ENCODE data around the gene PPID. TPM values are rescaled to one million over a fixed set of nuclear protein-coding genes. Genes with fewer than 3 reads are reported as not detected.

Gene PPID
- total and polyA plus RNA-seq, 2 of the 13 experiments (the other 11 are each of a cell fraction or from before 2014, with no cell fraction given): 15.4 to 63.4 TPM

DNA sequence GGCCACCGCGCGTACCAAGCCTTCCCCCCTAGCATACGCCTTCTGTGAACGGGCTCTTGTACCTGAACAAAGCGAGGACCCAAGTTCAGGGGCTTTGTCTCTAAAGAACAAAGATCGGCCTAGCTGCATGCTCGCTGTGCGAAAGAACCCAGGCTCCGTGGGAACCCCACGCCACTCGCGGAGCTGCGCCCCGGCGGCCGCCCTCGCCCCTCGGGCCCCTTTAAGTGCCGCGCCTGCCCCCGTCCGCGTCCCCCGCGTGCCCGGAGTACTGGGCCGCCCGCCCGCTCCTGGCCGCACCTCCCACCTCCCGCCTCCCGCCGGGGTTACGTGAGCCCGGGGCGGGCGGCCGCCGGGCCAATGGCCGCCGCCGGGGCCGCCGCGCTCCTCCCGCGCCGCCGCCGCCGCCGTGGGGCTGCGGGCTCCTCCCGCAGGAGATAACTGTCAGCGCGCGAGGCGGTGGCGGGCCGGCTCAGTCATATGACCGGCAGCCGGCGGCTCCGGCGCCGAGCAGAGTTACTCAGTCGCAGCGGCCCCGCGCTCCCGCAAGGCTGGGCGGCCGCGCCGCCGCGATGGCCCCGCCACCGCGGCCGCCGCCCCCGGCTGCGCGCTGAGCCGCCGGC, 45.5 kb upstream of the PPID start, which contains the start of gene FNIP2 (continued):
- TF ChIP-seq, protein P1, sequence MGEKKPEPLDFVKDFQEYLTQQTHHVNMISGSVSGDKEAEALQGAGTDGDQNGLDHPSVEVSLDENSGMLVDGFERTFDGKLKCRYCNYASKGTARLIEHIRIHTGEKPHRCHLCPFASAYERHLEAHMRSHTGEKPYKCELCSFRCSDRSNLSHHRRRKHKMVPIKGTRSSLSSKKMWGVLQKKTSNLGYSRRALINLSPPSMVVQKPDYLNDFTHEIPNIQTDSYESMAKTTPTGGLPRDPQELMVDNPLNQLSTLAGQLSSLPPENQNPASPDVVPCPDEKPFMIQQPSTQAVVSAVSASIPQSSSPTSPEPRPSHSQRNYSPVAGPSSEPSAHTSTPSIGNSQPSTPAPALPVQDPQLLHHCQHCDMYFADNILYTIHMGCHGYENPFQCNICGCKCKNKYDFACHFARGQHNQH (CRISPR knock-in tag; IDR thresholded peaks at IDR 0.05): no peak
- peak; percentile 78 for TF ChIP-seq HES4 (CRISPR knock-in tag; IDR thresholded peaks at IDR 0.05; ENCODE audit: borderline replicate concordance)
- TF ChIP-seq, protein P2, sequence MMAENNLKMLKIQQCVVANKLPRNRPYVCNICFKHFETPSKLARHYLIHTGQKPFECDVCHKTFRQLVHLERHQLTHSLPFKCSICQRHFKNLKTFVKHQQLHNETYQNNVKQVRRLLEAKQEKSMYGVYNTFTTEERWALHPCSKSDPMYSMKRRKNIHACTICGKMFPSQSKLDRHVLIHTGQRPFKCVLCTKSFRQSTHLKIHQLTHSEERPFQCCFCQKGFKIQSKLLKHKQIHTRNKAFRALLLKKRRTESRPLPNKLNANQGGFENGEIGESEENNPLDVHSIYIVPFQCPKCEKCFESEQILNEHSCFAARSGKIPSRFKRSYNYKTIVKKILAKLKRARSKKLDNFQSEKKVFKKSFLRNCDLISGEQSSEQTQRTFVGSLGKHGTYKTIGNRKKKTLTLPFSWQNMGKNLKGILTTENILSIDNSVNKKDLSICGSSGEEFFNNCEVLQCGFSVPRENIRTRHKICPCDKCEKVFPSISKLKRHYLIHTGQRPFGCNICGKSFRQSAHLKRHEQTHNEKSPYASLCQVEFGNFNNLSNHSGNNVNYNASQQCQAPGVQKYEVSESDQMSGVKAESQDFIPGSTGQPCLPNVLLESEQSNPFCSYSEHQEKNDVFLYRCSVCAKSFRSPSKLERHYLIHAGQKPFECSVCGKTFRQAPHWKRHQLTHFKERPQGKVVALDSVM (CRISPR knock-in tag; IDR thresholded peaks at IDR 0.05): no peak
- TF ChIP-seq ZMYM3 (CRISPR knock-in tag; IDR thresholded peaks at IDR 0.05): no peak
- TF ChIP-seq, protein P3, sequence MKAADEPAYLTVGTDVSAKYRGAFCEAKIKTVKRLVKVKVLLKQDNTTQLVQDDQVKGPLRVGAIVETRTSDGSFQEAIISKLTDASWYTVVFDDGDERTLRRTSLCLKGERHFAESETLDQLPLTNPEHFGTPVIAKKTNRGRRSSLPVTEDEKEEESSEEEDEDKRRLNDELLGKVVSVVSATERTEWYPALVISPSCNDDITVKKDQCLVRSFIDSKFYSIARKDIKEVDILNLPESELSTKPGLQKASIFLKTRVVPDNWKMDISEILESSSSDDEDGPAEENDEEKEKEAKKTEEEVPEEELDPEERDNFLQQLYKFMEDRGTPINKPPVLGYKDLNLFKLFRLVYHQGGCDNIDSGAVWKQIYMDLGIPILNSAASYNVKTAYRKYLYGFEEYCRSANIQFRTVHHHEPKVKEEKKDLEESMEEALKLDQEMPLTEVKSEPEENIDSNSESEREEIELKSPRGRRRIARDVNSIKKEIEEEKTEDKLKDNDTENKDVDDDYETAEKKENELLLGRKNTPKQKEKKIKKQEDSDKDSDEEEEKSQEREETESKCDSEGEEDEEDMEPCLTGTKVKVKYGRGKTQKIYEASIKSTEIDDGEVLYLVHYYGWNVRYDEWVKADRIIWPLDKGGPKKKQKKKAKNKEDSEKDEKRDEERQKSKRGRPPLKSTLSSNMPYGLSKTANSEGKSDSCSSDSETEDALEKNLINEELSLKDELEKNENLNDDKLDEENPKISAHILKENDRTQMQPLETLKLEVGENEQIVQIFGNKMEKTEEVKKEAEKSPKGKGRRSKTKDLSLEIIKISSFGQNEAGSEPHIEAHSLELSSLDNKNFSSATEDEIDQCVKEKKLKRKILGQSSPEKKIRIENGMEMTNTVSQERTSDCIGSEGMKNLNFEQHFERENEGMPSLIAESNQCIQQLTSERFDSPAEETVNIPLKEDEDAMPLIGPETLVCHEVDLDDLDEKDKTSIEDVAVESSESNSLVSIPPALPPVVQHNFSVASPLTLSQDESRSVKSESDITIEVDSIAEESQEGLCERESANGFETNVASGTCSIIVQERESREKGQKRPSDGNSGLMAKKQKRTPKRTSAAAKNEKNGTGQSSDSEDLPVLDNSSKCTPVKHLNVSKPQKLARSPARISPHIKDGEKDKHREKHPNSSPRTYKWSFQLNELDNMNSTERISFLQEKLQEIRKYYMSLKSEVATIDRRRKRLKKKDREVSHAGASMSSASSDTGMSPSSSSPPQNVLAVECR (CRISPR knock-in tag; IDR thresholded peaks at IDR 0.05; ENCODE audit: borderline replicate concordance): peak; percentile 51; the same call in 1 of the 2 replicates
- TF ChIP-seq, protein P4, sequence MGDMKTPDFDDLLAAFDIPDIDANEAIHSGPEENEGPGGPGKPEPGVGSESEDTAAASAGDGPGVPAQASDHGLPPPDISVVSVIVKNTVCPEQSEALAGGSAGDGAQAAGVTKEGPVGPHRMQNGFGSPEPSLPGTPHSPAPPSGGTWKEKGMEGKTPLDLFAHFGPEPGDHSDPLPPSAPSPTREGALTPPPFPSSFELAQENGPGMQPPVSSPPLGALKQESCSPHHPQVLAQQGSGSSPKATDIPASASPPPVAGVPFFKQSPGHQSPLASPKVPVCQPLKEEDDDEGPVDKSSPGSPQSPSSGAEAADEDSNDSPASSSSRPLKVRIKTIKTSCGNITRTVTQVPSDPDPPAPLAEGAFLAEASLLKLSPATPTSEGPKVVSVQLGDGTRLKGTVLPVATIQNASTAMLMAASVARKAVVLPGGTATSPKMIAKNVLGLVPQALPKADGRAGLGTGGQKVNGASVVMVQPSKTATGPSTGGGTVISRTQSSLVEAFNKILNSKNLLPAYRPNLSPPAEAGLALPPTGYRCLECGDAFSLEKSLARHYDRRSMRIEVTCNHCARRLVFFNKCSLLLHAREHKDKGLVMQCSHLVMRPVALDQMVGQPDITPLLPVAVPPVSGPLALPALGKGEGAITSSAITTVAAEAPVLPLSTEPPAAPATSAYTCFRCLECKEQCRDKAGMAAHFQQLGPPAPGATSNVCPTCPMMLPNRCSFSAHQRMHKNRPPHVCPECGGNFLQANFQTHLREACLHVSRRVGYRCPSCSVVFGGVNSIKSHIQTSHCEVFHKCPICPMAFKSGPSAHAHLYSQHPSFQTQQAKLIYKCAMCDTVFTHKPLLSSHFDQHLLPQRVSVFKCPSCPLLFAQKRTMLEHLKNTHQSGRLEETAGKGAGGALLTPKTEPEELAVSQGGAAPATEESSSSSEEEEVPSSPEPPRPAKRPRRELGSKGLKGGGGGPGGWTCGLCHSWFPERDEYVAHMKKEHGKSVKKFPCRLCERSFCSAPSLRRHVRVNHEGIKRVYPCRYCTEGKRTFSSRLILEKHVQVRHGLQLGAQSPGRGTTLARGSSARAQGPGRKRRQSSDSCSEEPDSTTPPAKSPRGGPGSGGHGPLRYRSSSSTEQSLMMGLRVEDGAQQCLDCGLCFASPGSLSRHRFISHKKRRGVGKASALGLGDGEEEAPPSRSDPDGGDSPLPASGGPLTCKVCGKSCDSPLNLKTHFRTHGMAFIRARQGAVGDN (CRISPR knock-in tag; IDR thresholded peaks at IDR 0.05): peak; percentile 90
- peak; percentile 43; the same call in 1 of the 2 replicates for TF ChIP-seq PHF20 (CRISPR knock-in tag; IDR thresholded peaks at IDR 0.05)
- TF ChIP-seq, protein P5, sequence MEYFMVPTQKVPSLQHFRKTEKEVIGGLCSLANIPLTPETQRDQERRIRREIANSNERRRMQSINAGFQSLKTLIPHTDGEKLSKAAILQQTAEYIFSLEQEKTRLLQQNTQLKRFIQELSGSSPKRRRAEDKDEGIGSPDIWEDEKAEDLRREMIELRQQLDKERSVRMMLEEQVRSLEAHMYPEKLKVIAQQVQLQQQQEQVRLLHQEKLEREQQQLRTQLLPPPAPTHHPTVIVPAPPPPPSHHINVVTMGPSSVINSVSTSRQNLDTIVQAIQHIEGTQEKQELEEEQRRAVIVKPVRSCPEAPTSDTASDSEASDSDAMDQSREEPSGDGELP (IDR thresholded peaks at IDR 0.05; ENCODE audit: borderline replicate concordance, low read depth): peak; percentile 14; the same call in 1 of the 2 replicates
- TF ChIP-seq, protein P6, sequence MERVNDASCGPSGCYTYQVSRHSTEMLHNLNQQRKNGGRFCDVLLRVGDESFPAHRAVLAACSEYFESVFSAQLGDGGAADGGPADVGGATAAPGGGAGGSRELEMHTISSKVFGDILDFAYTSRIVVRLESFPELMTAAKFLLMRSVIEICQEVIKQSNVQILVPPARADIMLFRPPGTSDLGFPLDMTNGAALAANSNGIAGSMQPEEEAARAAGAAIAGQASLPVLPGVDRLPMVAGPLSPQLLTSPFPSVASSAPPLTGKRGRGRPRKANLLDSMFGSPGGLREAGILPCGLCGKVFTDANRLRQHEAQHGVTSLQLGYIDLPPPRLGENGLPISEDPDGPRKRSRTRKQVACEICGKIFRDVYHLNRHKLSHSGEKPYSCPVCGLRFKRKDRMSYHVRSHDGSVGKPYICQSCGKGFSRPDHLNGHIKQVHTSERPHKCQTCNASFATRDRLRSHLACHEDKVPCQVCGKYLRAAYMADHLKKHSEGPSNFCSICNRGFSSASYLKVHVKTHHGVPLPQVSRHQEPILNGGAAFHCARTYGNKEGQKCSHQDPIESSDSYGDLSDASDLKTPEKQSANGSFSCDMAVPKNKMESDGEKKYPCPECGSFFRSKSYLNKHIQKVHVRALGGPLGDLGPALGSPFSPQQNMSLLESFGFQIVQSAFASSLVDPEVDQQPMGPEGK (CRISPR knock-in tag; IDR thresholded peaks at IDR 0.05): peak; percentile 73
- peak; percentile 34; the same call in 1 of the 3 replicates for TF ChIP-seq MXI1 (IDR thresholded peaks at IDR 0.05; ENCODE audit: borderline replicate concordance, low read depth, low read length)
- TF ChIP-seq KDM5B (CRISPR knock-in tag; IDR thresholded peaks at IDR 0.05; ENCODE audit: borderline replicate concordance): peak; percentile 73; the same call in 1 of the 2 replicates

Data from HepG2 (cell line).